HL-60 (cell line): ENCODE measurements around the gene CCDC47.

Source experiments
- DNase-seq, 2 experiments: peaks; one replicate each; pipeline ENCODE4 v3.0.0-alpha.2; 2010 to 2020; ENCODE audit warnings: low read depth in 1 of 2, low spot score in 1 of 2
- H3K27ac ChIP-seq: fragments of 250-450 bp; sonication (Bioruptor Pico); replicated peaks from 2 replicates; pipeline ENCODE4 v1.5.1; 2020; ENCODE audit warnings: mild to moderate bottlenecking, moderate library complexity
- H3K27me3 ChIP-seq: fragments of 250-450 bp; sonication (Bioruptor Pico); 2 replicates; pipeline ENCODE4 v1.5.1; 2021; ENCODE audit warnings: mild to moderate bottlenecking, moderate library complexity; ENCODE audit not compliant: insufficient read depth, poor library complexity, severe bottlenecking
- H3K4me3 ChIP-seq: replicated peaks from 2 replicates; pipeline ENCODE4 v1.5.1; 2011; ENCODE audit warnings: mild to moderate bottlenecking, control low read depth, low read length; ENCODE audit not compliant: insufficient read depth
- GABPA ChIP-seq: IDR thresholded peaks from 2 replicates; pipeline ENCODE4 v1.6.1; 2012; ENCODE audit warnings: low read depth
- POLR2AphosphoS5 ChIP-seq: IDR thresholded peaks from 2 replicates; pipeline ENCODE4 v1.6.1; 2012; ENCODE audit warnings: low read depth
- SPI1 ChIP-seq: IDR thresholded peaks from 2 replicates; pipeline ENCODE4 v1.6.1; 2012; ENCODE audit warnings: low read depth, mild to moderate bottlenecking, borderline replicate concordance
- TF ChIP-seq, protein P1 (sequence below): IDR thresholded peaks from one replicate; pipeline ENCODE4 v1.5.1; 2011; ENCODE audit warnings: low read length, control low read depth, inconsistent platforms; ENCODE audit not compliant: insufficient read depth
- TF ChIP-seq, protein P2 (sequence below): IDR thresholded peaks from 2 replicates; pipeline ENCODE4 v1.6.1; 2012; ENCODE audit warnings: low read depth; ENCODE audit not compliant: insufficient replicate concordance

Gene CCDC47

DNA sequence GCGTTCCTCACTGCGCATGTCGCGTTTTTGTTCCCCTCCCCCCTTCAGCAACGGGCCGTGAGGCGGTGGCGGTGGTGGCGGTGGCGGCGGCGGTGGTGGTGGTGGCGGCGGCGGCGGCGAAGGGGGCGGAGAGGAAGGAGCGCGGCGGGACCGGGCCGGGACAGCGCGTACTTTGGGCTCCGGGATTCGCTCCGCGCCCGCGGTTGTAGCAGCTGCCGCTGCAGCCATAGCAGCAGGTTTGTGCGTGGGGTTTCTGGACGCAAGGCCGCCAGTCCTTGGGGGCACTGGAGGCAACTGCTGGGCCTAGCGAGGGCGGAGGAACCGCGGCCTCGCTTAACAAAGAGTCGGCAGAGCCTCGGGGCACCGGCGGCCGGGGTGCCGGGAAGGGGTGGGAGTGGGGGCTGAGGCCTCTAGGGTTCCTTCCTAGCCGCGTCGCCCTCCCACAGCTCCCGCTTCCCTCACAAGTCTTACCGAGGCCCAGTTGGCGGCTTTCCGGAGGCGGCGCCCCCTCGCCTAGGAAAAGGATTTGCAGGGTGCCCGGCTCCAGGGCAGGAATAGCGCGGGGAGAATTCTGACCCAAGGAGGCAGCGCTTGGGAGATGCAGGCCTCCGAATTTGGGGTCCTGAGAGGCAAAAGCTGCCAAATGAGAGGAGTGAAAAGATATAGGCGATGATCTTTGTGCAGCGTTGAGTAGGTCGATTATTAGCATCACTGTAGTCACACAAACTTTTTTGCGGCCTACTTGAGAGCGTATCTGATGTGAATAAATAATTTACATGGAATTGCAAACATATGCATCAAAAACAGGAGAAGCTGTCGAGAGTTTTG is 958 bp upstream of the CCDC47 start, which contains the start of gene DDX42:
TSS of gene DDX42 (plus strand) at position 30 of the 828 bp plus-strand sequence. CDS start 12,880 bp downstream, outside the sequence.
- peak in 1 of 2 experiments; percentile 40 for DNase-seq
- Histone ChIP-seq H3K27ac (peak within 1 kb of the TSS; percentile 99), H3K27me3 (no peaks in the 10 kb centered on the region), H3K4me3 (peak within 1 kb of the TSS; percentile 76)
- TF ChIP-seq GABPA (no peak), SPI1 (no peak), POLR2AphosphoS5 (peak; percentile 10; the same call in 1 of the 2 replicates)
- TF ChIP-seq, protein P1, sequence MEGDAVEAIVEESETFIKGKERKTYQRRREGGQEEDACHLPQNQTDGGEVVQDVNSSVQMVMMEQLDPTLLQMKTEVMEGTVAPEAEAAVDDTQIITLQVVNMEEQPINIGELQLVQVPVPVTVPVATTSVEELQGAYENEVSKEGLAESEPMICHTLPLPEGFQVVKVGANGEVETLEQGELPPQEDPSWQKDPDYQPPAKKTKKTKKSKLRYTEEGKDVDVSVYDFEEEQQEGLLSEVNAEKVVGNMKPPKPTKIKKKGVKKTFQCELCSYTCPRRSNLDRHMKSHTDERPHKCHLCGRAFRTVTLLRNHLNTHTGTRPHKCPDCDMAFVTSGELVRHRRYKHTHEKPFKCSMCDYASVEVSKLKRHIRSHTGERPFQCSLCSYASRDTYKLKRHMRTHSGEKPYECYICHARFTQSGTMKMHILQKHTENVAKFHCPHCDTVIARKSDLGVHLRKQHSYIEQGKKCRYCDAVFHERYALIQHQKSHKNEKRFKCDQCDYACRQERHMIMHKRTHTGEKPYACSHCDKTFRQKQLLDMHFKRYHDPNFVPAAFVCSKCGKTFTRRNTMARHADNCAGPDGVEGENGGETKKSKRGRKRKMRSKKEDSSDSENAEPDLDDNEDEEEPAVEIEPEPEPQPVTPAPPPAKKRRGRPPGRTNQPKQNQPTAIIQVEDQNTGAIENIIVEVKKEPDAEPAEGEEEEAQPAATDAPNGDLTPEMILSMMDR = no peak
- TF ChIP-seq, protein P2, sequence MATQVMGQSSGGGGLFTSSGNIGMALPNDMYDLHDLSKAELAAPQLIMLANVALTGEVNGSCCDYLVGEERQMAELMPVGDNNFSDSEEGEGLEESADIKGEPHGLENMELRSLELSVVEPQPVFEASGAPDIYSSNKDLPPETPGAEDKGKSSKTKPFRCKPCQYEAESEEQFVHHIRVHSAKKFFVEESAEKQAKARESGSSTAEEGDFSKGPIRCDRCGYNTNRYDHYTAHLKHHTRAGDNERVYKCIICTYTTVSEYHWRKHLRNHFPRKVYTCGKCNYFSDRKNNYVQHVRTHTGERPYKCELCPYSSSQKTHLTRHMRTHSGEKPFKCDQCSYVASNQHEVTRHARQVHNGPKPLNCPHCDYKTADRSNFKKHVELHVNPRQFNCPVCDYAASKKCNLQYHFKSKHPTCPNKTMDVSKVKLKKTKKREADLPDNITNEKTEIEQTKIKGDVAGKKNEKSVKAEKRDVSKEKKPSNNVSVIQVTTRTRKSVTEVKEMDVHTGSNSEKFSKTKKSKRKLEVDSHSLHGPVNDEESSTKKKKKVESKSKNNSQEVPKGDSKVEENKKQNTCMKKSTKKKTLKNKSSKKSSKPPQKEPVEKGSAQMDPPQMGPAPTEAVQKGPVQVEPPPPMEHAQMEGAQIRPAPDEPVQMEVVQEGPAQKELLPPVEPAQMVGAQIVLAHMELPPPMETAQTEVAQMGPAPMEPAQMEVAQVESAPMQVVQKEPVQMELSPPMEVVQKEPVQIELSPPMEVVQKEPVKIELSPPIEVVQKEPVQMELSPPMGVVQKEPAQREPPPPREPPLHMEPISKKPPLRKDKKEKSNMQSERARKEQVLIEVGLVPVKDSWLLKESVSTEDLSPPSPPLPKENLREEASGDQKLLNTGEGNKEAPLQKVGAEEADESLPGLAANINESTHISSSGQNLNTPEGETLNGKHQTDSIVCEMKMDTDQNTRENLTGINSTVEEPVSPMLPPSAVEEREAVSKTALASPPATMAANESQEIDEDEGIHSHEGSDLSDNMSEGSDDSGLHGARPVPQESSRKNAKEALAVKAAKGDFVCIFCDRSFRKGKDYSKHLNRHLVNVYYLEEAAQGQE = no peak

DNA sequence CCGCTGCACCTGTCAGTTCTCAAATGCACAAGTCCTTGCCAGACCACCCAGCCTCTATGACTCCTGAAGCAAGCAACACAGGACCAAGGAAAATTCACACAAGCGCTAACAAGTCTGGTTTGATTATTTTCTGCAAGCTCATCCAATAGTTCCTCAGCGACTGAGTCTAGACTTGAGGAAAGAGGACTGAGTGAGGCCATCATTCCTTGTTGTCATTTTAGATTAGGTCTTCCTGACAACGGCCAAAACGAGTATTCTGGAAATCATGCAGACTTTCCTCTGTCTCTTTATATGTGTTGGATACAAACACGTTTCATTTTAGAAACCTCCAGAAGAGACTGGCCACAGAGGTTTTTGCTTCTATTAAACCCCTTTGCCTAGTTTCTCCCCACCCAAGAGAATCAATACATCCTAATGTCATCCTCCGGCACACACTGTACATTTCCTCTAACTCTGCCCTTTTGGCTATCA is 561 bp downstream of the CCDC47 start:
- peak in 1 of 2 experiments; percentile 16 for DNase-seq
- peak overlapping the region; percentile 76 for H3K4me3 ChIP-seq
- TF ChIP-seq SPI1 = no peak
- no peak for TF ChIP-seq POLR2AphosphoS5
- TF ChIP-seq, protein P1 = no peak
- no peak for TF ChIP-seq GABPA
- TF ChIP-seq, protein P2 = no peak
- peak overlapping the region; percentile 99 for H3K27ac ChIP-seq
- H3K27me3 ChIP-seq = no peaks in the 10 kb centered on the region

DNA sequence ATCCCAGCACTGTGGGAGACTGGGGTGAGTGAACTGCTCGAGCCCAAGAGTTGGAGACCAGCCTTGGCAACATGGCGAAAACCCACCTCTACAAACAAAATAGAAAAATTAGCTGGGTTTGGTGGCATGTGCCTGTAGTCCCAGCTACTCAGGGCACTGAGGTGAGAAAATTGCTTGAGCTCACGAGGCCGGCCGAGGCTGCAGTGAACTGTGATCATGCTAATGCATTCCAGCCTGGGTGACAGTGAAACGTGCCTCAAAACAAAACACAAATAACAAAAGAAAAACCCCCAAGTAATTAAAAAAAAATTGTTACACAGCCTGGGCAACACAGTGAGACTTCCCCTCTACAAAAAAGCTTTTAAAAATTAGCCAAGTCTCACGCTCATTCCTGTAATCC is 5.0 kb downstream of the CCDC47 start:
- no peak overlapping the region for H3K27ac ChIP-seq
- DNase-seq = no peak
- no peaks in the 10 kb centered on the region for H3K27me3 ChIP-seq
- TF ChIP-seq SPI1 (no peak), POLR2AphosphoS5 (no peak), GABPA (no peak)
- TF ChIP-seq, protein P2 = no peak
- TF ChIP-seq, protein P1 = no peak
- H3K4me3 ChIP-seq = no peak overlapping the region
